NK-92 (cell line): ENCODE results near the gene FAP.

Experiments used
- DNase-seq: peaks from one replicate; lab custom pipeline; 2025; ENCODE audit not compliant: unreplicated experiment; lab: John Stamatoyannopoulos, UW

The FAP gene

DNA sequence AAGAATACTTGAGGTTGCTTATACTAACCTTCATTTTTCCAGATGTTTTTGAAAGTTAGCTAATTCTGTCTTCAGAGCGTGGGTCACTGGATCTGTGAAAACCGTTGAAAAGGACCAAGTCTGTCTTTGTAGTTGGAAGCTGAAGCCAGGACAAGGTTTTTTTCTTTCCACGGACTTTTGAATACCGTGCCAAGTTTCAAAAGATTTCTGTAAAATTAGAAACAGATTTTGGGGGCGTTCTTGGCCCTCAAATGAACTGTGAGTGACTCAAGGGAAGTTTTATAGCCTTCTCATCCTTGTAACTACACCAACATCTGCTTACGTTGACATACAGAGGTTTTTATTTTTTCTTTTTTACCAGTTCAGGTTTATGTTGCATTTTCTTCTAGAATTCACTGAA, at the start of gene FAP:
Gene FAP, minus strand, starts transcription at position 152 of the 400 bp plus-strand sequence. Its CDS starts 118 bp downstream, at position 34.
- no peak for DNase-seq

GRCh38 chr2:162291748-162292147, 48.5 kb upstream of the FAP start:
- no peak for DNase-seq

- DNase-seq, result no peak
These were observed 39.6 kb upstream of the FAP start for GRCh38 chr2:162282765-162283425.

DNA sequence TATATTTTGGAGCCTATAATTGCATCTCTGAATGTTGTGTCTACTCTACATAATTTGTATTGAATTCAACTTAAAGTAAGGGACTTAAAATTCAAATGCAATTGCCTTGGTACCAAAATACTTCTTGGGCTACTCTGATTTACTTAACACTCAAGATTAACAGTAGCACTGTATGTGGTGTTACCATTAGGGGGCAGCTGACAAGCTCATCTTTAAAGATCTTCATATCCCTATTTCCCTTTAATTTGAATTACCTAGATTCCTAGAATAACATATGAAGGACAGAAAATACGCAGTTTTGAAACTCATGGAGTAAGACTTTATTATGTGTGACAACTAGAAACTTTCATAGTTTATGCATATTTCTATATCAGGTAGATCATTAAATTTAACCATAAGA, 37.4 kb upstream of the FAP start:
- no peak for DNase-seq

GRCh38 chr2:162277381-162277780, 34.1 kb upstream of the FAP start:
- DNase-seq, result no peak

GRCh38 chr2:162267996-162268395, 24.8 kb upstream of the FAP start:
- DNase-seq, result no peak

DNA sequence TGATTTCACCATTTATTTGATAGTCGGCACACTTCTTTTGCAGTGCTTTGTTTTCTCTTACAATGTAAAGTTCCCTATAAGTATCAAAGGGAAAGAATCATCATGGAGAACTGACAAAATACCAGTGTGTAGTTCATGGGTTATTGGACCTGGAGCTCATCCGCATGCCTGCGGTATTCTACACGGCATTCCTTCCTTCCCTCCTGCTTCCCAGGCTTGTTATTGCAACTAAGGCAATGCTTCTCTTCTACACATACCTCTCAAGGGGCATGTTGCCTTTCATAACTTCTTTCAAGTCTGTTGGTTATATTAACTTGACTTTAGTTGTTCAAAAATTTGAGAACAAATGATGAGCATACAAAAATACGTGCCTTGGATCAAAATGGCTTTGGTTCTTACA, 24.3 kb upstream of the FAP start:
- DNase-seq, result no peak

DNA sequence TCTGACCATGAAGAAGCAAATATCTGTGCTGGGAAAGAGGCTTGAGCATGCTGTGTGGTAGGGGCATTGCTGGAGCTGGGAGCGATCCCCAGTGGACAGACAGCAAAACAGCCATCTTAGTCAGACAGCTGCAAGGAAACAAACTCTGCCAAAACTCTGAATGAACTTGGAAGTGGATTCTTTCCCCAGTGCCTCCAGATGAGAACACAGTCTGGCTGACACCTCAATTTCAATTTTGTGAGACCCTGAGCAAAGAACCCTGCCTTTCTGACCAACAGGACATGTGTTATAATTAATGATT, 23.2 kb upstream of the FAP start:
- DNase-seq, result no peak

- no peak for DNase-seq
These were observed 22.6 kb upstream of the FAP start for GRCh38 chr2:162265666-162266459.

GRCh38 chr2:162261032-162261945, 18.0 kb upstream of the FAP start:
- no peak for DNase-seq

GRCh38 chr2:162258686-162259085, 15.4 kb upstream of the FAP start:
- DNase-seq, result no peak

- DNase-seq, result no peak
These were observed 14.9 kb upstream of the FAP start for GRCh38 chr2:162258169-162258568.

DNA sequence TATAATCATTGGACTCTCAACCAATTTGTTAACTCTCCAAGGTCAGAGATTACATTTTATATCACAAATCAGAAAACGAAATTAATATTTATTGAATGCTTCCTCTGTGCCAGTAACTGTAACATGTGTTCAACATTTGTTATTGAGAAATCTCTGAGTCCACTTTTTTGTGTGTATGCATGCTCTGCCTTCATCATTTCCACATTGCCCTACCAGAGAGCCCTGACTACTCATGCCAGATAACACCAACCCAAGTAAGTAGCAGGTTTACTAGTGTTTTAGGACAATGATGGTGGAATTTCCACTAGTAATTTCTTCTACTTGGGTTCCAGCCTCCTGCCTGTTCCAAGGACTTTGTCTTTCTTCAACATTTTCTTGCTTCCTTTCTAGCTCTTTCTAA, 14.2 kb upstream of the FAP start:
- no peak for DNase-seq

- no peak for DNase-seq
These were observed 13.3 kb upstream of the FAP start for GRCh38 chr2:162256591-162256991.

GRCh38 chr2:162254236-162254871, 11.1 kb upstream of the FAP start:
- no peak for DNase-seq

DNA sequence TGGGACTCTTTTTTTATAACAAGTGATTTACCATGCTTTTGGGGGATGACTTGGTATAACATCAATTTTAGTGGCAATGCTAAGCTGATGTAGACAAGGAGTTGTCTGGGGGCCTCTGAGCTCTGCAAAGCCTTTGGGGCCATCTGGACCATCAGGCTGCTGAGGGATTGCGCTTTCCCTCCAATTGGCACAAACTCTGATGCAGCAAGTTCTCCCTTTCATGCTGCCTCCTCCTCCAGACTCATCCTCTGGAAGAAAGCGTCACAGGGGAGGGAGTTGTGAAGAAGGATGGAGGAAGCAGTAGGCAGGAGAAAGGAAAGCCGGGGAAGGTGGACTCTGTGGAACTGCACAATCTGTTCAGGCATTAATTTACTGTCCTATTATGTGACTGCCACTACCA, 10.2 kb upstream of the FAP start:
- no peak for DNase-seq

DNA sequence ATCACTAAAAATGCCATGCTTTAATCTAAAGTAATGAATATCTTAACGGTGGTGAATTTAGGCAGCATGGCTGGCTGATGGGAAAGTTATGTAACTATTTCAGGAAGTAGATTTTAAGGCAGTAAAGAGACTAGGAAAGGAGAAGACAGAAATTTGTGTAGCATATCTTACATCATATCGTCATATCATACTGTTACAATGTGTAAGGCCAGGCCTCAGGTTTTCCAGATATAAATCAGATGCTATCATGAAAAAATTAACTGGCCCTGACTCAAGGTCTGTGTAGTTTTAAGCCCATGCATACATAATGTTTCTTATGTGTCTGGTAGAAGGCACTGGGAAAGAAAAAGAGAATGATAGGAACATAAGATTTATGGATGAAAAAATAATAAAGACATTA, 8.9 kb upstream of the FAP start:
- DNase-seq, result no peak

DNA sequence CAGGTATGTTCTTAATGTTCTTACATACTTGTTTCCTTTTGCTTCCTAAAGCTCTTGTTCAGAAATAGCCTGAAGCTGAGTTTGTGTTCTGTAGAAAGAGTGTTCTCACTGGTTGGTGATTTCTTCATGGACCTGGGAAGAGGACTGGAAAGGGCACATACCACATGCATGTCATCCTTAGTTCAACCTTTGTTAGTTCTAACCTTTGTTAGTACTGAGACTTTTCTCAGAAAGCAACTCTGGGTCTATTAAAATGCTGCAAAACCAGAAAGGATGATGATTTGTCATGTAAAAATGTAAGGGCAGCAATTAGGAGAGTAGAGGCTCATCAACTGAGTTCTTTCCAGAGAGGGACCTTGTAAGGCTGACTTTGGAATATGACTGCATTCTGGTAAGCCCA, 2.5 kb upstream of the FAP start:
- no peak for DNase-seq

DNA sequence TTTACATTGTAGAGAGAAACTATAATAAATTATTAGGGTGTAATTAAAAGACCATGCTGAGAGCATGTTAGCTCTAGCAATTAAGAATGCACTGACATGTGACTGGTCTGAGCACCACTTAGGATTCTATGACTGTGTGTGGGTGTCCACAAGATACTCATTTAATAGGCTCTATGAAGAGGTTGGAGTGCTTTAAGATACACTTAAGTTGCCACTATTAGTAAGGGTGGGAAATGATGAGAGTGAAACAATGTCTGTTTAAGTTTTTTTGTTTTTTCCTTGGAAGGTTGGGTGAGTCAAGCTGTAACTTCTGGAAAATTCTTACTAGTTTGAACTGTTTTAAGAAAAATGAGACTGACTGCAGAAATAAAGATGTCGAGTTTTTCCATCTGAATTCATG, 1.8 kb upstream of the FAP start:
- no peak for DNase-seq

- no peak for DNase-seq
These were observed 1.3 kb upstream of the FAP start for GRCh38 chr2:162244541-162245031.

- no peak for DNase-seq
These were observed 470 bp upstream of the FAP start for GRCh38 chr2:162243715-162244114.
